ENCODE results near the gene KLHL34.

KLHL34 gene

DNA sequence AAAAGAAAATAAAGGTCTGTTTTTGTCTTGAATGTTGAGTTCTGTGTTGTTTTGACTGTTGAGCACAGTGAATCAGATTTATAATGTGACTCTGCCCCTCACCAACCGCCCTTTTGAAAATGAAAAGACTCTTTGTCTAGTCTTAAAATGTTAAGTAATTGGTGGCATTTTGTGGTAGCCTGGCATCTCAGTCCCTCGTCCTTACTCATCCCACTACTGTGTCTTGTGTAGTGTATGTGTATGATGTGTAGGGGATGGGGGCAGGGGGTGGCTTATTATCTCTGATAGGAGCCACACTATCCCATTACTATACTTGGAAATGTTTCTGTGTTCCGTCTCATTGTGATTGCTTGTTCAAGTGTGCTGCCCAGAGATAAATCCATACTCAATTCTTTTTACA, 12.2 kb downstream of the KLHL34 start:
- DNase-seq, result no peak

DNA sequence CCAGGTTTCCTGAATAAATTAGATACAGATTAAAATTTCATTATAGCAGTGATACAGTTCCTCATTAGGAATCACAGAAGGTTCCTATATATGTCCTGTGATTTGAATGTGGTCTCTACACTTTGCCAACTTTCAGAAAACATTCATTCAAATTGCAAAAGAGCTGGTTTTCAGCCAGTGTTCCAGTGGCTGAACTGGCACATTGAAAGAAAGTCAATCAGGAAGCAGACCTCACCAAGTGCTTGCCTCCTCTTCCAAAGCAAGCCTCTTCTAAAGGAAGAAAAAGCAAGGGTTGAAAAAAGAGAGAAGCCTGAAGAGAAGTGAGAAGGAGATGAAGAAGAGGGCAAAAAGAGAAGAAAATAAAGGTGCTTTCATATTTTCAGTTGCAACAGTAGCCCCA, 12.7 kb downstream of the KLHL34 start:
- no peak for DNase-seq

DNA sequence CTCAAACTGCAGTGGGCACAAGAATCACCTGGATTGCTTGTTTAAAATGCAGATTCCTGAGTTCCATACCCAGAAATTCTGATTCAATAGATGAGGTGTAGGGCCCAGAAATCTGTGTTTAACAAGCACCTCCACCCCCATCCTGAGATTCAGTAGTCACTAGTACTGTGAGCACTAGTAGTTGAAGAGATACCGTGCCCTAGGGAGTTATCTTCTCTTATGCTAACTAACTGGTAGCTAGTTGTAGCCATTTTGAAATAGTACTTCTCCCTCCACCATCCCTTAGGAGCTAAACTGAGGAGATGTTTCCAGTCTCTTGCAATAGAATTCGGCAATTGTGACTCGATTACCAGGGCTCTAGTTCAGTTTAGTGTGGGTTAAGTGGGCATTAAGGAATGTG, 18.4 kb downstream of the KLHL34 start:
- DNase-seq, result no peak

DNA sequence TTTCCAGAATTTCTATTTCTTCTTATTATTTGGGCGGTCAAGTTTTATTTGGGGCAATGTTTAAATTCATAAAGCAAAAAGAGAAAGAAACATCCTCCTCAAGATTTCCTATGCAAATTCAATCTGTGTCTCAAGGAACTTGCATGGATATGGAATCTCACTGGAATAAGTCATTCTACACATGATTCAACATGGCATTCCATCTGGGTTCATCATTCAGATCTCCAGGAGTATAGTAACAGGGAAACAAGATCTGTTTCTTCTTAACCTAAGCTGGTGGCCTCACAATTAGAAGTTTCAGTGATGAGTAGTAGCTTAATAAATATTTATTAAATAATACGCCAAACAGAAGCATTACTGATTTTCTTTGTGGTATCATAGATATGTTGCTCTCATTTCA, 19.8 kb downstream of the KLHL34 start:
- DNase-seq, result no peak

GRCh38 chrX:21632027-21632426, 26.1 kb downstream of the KLHL34 start:
- DNase-seq, result no peak

GRCh38 chrX:21623778-21624501, 34.2 kb downstream of the KLHL34 start:
- no peak for DNase-seq

DNA sequence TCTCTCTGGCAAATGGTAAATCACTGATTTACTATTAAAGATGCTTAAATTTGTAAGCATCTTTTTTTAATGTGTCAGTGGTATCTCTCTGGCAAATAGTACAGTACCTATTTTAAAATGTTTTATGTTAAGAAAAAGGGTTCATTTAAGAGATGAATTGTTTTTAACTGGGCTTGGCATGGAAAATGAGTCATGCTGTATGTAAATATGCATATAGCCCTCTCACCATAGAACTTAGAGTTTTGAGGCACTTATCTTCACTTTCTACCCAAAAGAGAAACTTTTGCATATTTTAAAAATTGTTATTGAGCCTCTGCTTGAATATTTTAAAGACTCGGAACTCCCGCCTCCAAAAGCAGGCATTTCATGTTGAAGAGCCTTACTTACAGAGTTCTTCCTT, 37.9 kb downstream of the KLHL34 start:
- DNase-seq, result no peak

- DNase-seq, result no peak
Observed at GRCh38 chrX:21616386-21616785, 41.7 kb downstream of the KLHL34 start.

- DNase-seq, result no peak
Observed at GRCh38 chrX:21612154-21612553, 46.0 kb downstream of the KLHL34 start.

GRCh38 chrX:21610168-21610567, 48.0 kb downstream of the KLHL34 start:
- DNase-seq, result no peak

DNA sequence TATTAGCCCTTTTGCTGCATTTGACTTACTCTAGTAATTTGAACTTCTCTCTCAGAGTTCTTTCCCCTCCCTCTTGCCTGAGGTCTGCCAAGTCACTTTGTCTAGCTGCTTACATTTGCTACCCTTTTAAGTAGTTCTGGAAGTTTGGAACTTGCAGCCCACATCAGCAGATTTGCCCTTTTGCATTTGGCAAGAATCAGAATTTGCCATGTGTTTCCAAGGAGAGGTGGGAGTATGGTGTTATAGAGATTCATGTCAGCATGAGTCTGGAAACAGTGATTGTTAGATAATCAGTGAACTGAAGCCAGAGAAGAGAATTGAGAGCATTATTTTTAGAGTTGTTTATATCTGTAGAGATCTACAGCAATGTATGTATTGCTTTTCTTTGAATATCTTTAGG, 52.1 kb downstream of the KLHL34 start:
- DNase-seq, result no peak

All from activated T-cell treated with anti-CD3 and anti-CD28 coated beads, Interleukin-2, amount 50 U/mL, for 1 hour (primary cell).